Caco-2 (cell line): ENCODE data around the gene JAG2. TPM values are rescaled to one million over a fixed set of nuclear protein-coding genes. Genes with fewer than 3 reads are reported as not detected.
A peak's percentile ranks its signal among the peaks of the same experiment; 100 is the strongest.

Experiments
- BruUV-seq: library from RNA; stranded (reverse); fragments of 400-500 nt; replicated peaks from 2 replicates; lab custom pipeline; 2021; lab: Mats Ljungman, UMichigan
- CTCF ChIA-PET: fragments of 300-600 bp; sonication (Branson Sonifier 250); formaldehyde crosslinking; loops from one replicate; lab custom pipeline; 2022; ENCODE audit warnings: antibody characterized with exemption; lab: Charles Lee
- POLR2A ChIA-PET: fragments of 300-600 bp; sonication (Branson Sonifier 250); formaldehyde crosslinking; loops from one replicate; lab custom pipeline; 2022; ENCODE audit warnings: antibody characterized with exemption; lab: Charles Lee
- DNase-seq, 2 experiments: peaks; one replicate each; pipeline versions ENCODE4 v3.0.0 to v3.0.0-alpha.2; 2020 to 2022
- H3K27me3 ChIP-seq: replicated peaks from 2 replicates; pipeline ENCODE4 v1.6.0; 2011; ENCODE audit warnings: low read length; ENCODE audit not compliant: control insufficient read depth, insufficient read depth
- H3K36me3 ChIP-seq: 2 replicates; pipeline ENCODE4 v1.5.1; 2011; ENCODE audit warnings: low read length; ENCODE audit not compliant: control insufficient read depth, insufficient read depth
- H3K4me1 ChIP-seq: fragments of 250-450 bp; sonication (Bioruptor Pico); 2 replicates; pipeline ENCODE4 v1.5.1; 2020; ENCODE audit warnings: mild to moderate bottlenecking
- H3K4me3 ChIP-seq: 2 replicates; pipeline ENCODE4 v1.5.1; 2011; ENCODE audit warnings: low read depth, mild to moderate bottlenecking, control low read depth, low read length
- H3K9me3 ChIP-seq: fragments of 250-450 bp; sonication (Bioruptor Pico); 2 replicates; pipeline ENCODE4 v1.5.1; 2020; ENCODE audit warnings: mild to moderate bottlenecking, moderate library complexity
- H3K27ac Mint-ChIP-seq: one replicate; pipeline ENCODE4 v1.8.0; 2022; ENCODE audit warnings: mixed read lengths; ENCODE audit not compliant: unreplicated experiment
- H3K27me3 Mint-ChIP-seq: one replicate; pipeline ENCODE4 v1.8.0; 2022; ENCODE audit warnings: mixed read lengths; ENCODE audit not compliant: insufficient read depth, unreplicated experiment
- H3K36me3 Mint-ChIP-seq: one replicate; pipeline ENCODE4 v1.8.0; 2022; ENCODE audit warnings: mild to moderate bottlenecking, mixed read lengths; ENCODE audit not compliant: insufficient read depth, unreplicated experiment
- H3K4me1 Mint-ChIP-seq: one replicate; pipeline ENCODE4 v1.8.0; 2022; ENCODE audit warnings: low read depth, mixed read lengths; ENCODE audit not compliant: unreplicated experiment
- H3K4me3 Mint-ChIP-seq: one replicate; pipeline ENCODE4 v1.8.0; 2022; ENCODE audit warnings: mild to moderate bottlenecking, moderate library complexity, mixed read lengths; ENCODE audit not compliant: unreplicated experiment
- H3K9me3 Mint-ChIP-seq: one replicate; pipeline ENCODE4 v1.8.0; 2022; ENCODE audit warnings: mixed read lengths; ENCODE audit not compliant: unreplicated experiment
- intact Hi-C: fragments of 100-400 bp; cut with micrococcal nuclease; formaldehyde crosslinking; loops from one replicate; pipeline ENCODE4 v1.10.0; 2022; ENCODE audit not compliant: unreplicated experiment
- total RNA-seq: library from RNA; stranded (reverse); gene quantifications from 2 replicates; pipeline ENCODE4 v1.2.3, GENCODE V29; 2022
- TF ChIP-seq, protein P1 (sequence below), 2 experiments: fragments of 200-600 bp in 1 of 2; IDR thresholded peaks; 1 replicate in 1 of 2; 2 replicates in 1 of 2; pipeline versions ENCODE4 v1.5.1 to v1.8.0; 2011 to 2022; ENCODE audit warnings: antibody characterized with exemption in 1 of 2, control low read depth in 1 of 2, inconsistent platforms in 1 of 2, low read depth in 1 of 2, low read length in 1 of 2, mild to moderate bottlenecking in 1 of 2, moderate library complexity in 1 of 2; ENCODE audit not compliant: insufficient read depth in 1 of 2, severe bottlenecking in 1 of 2, unreplicated experiment in 1 of 2

The JAG2 gene
- total RNA-seq, 1 experiment from 2014 or later = 43.0 TPM

DNA sequence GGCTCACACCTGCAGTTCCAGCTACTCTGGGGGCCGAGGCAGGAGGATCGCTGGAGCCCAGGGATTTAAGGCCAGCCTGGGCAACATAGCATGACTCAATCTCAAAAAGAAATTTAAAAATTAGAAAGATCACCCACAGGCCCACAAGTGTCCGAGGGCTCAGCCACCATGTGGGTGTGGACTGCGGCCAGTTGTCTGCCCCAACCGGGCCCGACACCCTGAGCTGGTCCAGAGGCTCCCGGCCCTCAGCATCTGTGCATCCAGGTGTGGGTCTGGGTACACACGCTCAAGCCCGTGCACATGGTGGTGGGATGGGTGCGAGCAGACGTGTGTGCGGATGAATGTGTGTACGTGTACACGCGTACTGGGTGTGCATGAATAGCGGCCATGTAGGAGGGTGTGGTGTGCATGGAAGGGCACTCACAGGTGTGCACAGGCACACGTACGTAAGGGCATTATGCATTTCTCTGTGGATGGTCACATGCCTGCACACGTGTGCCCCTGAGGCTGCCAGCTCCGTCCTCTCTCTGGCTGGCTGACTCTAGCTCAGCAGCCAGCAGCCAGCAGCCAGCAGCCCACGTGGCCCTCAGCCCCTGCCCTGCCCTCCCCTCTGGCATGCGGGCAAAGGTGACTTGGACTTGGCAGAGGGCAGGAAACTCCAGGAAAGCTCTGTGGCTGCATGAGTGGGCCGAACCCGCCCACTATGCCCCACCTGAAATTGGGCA lies 35.8 kb upstream of the JAG2 start:
- H3K27ac Mint-ChIP-seq = no peak overlapping the region
- peaks cover 4% of the 10 kb centered on the region for H3K4me1 Mint-ChIP-seq
- Histone ChIP-seq H3K9me3 (no peaks in the 10 kb centered on the region), H3K27me3 (no peaks in the 10 kb centered on the region), H3K4me1 (0 out of 2 replicates have a peak, but pooled peaks cover 3% of the 10 kb centered on the region), H3K36me3 (no peaks in the 10 kb centered on the region), H3K4me3 (no peak overlapping the region)
- TF ChIP-seq, protein P1, sequence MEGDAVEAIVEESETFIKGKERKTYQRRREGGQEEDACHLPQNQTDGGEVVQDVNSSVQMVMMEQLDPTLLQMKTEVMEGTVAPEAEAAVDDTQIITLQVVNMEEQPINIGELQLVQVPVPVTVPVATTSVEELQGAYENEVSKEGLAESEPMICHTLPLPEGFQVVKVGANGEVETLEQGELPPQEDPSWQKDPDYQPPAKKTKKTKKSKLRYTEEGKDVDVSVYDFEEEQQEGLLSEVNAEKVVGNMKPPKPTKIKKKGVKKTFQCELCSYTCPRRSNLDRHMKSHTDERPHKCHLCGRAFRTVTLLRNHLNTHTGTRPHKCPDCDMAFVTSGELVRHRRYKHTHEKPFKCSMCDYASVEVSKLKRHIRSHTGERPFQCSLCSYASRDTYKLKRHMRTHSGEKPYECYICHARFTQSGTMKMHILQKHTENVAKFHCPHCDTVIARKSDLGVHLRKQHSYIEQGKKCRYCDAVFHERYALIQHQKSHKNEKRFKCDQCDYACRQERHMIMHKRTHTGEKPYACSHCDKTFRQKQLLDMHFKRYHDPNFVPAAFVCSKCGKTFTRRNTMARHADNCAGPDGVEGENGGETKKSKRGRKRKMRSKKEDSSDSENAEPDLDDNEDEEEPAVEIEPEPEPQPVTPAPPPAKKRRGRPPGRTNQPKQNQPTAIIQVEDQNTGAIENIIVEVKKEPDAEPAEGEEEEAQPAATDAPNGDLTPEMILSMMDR (IDR thresholded peaks at IDR 0.05; ENCODE audit: insufficient read depth in 1 of 2, low read depth in 1 of 2, low read length in 1 of 2, severe bottlenecking in 1 of 2, unreplicated experiment in 1 of 2) = no peak
- intact Hi-C loops = no loop called here
- H3K4me3 Mint-ChIP-seq = no peak overlapping the region
- DNase-seq = no peak
- peaks cover 3% of the 10 kb centered on the region for H3K27me3 Mint-ChIP-seq
- H3K36me3 Mint-ChIP-seq = peaks cover 44% of the 10 kb centered on the region
- no peaks in the 10 kb centered on the region for H3K9me3 Mint-ChIP-seq
- ChIA-PET CTCF (interaction anchor here (2.4 kb wide), 1 partner anchor 148 kb away, joined by 11 read pairs; no protein-coding TSS in a partner anchor), POLR2A (no interaction called here)
- no TSS peak for BruUV-seq

- H3K27ac Mint-ChIP-seq = no peak overlapping the region
- peaks cover 50% of the 10 kb centered on the region for H3K36me3 Mint-ChIP-seq
- CTCF ChIA-PET = interaction anchor here (2.4 kb wide), 1 partner anchor 148 kb away, joined by 11 read pairs; no protein-coding TSS in a partner anchor
- H3K4me3 ChIP-seq = no peak overlapping the region
- POLR2A ChIA-PET = no interaction called here
- peaks cover 6% of the 10 kb centered on the region for H3K4me1 Mint-ChIP-seq
- no peaks in the 10 kb centered on the region for H3K9me3 Mint-ChIP-seq
- TF ChIP-seq, protein P1 (IDR thresholded peaks at IDR 0.05; ENCODE audit: insufficient read depth in 1 of 2, low read depth in 1 of 2, low read length in 1 of 2, severe bottlenecking in 1 of 2, unreplicated experiment in 1 of 2) = no peak
- 0 out of 2 replicates have a peak, but pooled peaks cover 3% of the 10 kb centered on the region for H3K4me1 ChIP-seq
- DNase-seq = no peak
- no peaks in the 10 kb centered on the region for H3K27me3 ChIP-seq
- intact Hi-C loops = loop anchor here (1.0 to 2.0 kb wide), 3 partner anchors 77 to 149 kb away; no protein-coding TSS in a partner anchor
- H3K27me3 Mint-ChIP-seq = peaks cover 4% of the 10 kb centered on the region
- H3K4me3 Mint-ChIP-seq = no peak overlapping the region
- no TSS peak for BruUV-seq
- H3K9me3 ChIP-seq = no peaks in the 10 kb centered on the region
- H3K36me3 ChIP-seq = no peaks in the 10 kb centered on the region
These were observed 35.1 kb upstream of the JAG2 start for GRCh38 chr14:105203701-105204100.

GRCh38 chr14:105203057-105203531 lies 34.5 kb upstream of the JAG2 start:
- no peaks in the 10 kb centered on the region for H3K9me3 ChIP-seq
- H3K4me3 ChIP-seq = no peak overlapping the region
- no peaks in the 10 kb centered on the region for H3K36me3 ChIP-seq
- TF ChIP-seq, protein P1 (IDR thresholded peaks at IDR 0.05; ENCODE audit: insufficient read depth in 1 of 2, low read depth in 1 of 2, low read length in 1 of 2, severe bottlenecking in 1 of 2, unreplicated experiment in 1 of 2) = peak; percentile 91 to 93
- CTCF ChIA-PET = interaction anchor here (2.4 kb wide), 1 partner anchor 149 kb away, joined by 11 read pairs; no protein-coding TSS in a partner anchor
- intact Hi-C loops = loop anchor here (1.0 to 2.0 kb wide), 3 partner anchors 78 to 149 kb away; no protein-coding TSS in a partner anchor
- H3K9me3 Mint-ChIP-seq = no peaks in the 10 kb centered on the region
- peaks cover 45% of the 10 kb centered on the region for H3K36me3 Mint-ChIP-seq
- no TSS peak for BruUV-seq
- DNase-seq = peak; percentile 74 to 87
- peaks cover 6% of the 10 kb centered on the region for H3K4me1 Mint-ChIP-seq
- 0 out of 2 replicates have a peak, but pooled peaks cover 3% of the 10 kb centered on the region for H3K4me1 ChIP-seq
- peaks cover 4% of the 10 kb centered on the region for H3K27me3 Mint-ChIP-seq
- H3K4me3 Mint-ChIP-seq = no peak overlapping the region
- no peaks in the 10 kb centered on the region for H3K27me3 ChIP-seq
- no peak overlapping the region for H3K27ac Mint-ChIP-seq
- POLR2A ChIA-PET = no interaction called here
